HS-27A (cell line): ENCODE data around the gene FGF4.

Source experiments
- DNase-seq: peaks from one replicate; pipeline ENCODE4 v3.0.0-alpha.2; 2012; ENCODE audit warnings: low read depth, missing footprints

Gene FGF4

DNA sequence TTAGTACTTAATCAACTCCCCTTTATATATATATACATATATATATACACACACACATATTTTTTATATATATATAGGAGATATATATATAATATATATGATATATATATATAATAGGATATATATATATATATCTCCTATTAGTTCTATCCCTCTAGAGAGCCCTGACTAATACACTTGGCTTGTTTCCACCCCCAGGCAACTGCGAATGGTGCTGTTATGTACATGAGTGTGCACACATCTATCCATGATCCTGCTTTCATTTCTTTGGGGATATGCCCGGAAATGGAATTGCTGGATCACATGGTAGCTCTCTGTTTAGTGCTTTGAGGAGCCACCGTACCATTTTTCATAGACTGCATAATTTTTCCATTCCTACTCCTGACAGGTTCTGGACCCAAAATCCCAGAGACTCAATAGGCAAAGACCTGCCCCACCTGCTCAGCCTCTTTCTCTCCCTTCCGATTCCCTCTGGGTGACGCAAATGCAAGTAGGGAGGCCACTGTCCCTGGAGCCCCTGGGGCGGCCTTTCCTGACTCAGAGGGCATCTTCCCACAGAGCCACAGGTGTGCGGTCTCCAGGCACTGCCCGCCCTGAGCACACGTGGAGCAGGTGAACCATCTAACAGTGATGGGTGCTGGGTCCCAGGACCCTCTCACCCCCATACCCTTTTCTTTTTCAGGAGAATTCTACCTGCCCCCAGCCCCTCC lies 32.1 kb upstream of the FGF4 start:
- DNase-seq: no peak

DNA sequence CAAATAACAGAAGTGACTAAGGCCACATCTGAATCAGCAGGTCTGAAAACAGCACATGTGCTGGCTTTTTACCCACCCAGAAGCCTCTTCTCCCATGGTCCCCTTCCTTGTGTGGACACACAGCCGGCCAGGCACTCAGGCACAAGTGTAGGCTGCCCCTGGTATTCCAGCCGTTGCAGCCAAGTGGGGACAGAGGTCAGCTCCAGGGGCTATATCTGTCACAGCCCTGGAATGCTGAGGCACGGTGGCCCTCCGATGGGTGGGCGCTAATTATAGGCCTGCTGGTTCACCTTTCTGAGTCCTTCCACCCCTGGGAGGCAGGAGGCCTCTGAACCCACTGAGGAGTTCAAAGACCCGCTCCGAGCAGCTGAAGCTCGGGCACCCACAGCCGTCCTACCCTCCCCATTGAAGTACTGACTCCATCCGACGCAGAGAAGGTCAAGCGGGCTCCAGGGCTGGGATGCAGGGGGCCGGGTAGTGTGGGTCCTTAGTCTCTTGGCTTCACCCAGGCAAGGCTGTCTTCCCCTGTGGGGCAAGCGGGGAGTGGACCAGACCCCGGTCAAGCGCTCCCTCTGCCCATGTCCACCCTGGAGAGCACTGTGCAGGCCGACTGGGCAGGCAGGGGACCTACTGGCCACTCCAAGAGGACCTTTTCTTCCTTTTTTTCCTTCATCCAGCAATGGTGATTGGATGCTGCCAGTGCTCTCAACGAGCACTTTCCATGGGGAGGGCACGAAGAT lies 29.8 kb upstream of the FGF4 start:
- no peak for DNase-seq

DNA sequence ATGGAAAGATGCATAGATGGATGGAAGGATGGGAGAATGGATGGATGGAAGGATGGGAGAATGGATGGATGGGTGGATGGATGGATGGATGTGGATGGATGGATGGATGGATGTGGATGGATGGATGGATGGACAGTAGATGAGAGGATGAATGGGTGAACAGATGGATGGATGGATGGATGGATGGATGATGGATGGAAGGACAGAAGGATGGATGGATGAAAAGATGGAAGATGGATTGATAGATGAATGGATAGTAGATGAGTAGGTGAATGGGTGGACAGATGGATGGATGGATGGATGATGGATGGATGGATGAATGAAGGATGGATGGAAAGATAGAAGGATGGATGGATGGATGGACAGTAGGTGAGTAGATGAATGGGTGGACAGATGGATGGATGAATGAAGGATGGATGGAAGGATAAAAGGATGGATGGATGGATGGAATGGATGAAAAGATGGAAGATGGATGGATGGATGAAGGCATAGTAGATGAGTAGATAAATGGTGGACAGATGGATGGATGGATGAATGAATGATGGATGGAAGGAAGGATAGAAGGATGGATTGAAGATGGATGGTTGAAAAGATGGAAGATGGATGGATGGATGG lies 28.6 kb upstream of the FGF4 start:
- DNase-seq: no peak

DNA sequence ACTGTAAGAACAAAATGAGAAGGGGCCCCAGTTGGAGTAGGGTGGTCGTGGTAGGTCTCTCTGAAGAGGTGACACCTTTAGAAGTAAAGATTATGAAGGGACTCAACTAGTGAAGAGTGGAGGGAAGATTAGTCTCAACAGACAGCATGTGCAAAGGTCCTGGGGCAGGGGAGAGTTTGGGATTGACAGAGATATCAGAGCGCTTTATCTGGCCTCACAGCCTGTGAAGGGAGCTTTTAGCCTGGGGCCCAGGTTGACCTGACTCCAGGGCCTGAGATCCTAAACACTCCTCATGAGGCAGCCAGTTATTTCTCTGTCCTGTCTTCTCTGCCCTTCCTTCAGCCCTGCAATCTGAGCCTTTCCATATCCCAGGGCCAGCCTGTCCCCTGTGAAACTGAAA lies 27.9 kb upstream of the FGF4 start:
- DNase-seq: no peak

DNA sequence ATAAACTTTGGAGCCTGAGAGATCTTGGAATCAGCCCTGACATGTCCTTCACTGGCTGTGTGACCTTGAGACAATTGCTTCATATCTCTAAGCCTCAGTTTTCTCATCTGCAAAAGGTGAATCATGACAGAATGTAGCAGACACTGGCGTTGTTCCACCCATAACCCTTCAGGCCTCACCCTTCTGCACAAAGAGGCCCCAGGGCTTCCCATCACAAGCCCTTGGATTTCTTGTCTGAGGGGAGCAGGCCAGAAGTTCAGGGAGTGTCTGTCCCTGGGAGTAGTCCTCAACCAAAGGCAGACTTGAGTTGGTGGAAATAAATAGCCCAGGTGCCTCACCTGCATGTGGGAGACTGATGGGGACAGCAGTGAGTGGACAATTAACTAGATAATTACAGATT lies 27.4 kb upstream of the FGF4 start:
- DNase-seq: no peak

DNA sequence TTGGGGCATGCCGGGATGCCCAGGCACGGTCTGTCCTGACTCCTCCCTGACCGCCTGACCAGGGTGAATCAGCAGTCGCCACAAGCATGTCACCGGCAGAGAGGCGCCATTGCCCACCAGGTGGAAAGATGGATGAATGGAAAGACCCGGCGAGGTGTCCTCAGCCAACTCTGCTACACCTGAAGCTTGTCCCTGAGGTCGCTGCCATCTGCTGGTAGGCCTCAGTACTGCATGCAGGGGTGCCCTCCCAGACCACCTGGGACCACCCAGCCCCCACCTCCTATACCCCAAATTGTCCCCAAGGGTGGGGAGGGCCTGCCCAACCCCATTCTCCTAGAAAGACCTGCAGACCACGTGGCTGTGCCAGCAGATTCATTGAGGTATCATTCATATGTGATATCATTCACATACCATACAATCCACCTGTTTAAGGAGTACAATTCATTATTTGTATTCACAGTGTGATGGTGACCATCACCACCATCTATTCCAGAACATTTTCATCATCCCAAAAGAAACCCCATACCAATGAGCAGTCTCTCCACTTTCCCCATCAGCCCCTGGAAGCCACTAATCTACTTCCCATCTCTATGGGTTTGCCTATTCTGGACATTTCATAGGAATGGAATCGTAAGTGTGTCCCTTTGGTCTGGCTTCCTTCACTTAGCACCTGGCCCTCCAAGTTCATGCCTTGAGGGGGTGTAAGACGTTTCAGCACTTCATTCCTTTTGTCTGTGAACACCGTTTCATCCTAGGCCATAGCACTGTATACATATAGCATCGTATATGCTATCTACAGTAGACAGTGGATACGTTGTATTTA lies 26.6 kb upstream of the FGF4 start:
- no peak for DNase-seq

DNA sequence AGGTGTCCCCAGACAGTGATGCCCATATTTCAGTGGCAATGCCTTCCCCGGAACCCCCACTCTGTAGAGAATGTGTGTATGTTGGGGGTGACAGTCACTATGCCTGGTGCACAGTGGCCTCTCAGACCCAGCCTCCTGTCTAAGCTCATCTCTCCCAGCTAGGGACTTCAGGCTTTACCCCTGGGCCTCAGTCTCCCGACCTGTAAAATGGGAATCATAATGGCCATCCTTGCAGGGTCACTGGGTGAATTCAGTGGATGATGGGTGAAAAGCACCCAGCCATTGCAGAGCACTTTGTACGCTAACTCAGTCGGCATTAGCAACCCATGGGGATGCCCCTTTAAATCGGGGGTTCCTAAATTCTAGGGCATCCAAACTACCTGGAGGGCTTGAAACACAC lies 25.1 kb upstream of the FGF4 start:
- DNase-seq: no peak

DNA sequence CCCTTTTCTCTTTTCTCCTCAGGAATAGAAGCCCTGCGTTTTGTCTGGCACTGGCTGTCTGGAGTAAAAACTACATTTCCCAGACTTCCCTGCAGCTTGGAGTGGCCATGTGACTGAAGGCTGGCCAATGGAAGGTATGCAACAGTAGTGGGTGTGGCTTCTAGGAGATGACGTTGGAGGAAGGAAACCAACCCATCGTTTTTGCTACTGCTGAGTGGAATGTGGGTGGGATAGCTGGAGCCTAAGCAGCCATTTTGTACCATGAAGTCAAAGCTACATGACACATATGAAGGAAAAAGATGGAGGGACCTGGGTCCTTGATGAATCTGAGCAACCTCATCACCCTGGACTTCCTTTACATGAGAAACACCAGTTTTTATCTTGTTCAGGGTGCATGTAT lies 24.4 kb upstream of the FGF4 start:
- DNase-seq: no peak

DNA sequence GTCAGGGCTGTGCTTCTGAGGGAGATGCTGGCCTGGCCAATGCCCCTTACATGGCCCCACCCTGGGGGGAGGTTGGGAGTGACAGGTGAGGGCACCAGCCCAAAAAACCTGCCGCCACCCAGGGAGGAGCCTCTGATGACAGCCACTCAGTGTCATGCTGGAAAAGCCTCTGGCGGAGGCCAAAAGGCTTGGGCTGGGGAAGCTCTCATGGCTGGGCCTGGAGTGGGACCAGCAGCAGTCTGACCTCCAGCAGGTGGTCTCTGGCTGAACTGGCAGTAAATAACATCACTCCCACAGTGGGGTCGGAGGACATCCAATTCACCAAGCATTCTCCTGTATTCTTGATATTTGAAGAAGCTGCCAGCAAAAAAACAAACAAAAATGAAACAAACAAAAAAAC lies 24.0 kb upstream of the FGF4 start:
- DNase-seq: no peak

DNA sequence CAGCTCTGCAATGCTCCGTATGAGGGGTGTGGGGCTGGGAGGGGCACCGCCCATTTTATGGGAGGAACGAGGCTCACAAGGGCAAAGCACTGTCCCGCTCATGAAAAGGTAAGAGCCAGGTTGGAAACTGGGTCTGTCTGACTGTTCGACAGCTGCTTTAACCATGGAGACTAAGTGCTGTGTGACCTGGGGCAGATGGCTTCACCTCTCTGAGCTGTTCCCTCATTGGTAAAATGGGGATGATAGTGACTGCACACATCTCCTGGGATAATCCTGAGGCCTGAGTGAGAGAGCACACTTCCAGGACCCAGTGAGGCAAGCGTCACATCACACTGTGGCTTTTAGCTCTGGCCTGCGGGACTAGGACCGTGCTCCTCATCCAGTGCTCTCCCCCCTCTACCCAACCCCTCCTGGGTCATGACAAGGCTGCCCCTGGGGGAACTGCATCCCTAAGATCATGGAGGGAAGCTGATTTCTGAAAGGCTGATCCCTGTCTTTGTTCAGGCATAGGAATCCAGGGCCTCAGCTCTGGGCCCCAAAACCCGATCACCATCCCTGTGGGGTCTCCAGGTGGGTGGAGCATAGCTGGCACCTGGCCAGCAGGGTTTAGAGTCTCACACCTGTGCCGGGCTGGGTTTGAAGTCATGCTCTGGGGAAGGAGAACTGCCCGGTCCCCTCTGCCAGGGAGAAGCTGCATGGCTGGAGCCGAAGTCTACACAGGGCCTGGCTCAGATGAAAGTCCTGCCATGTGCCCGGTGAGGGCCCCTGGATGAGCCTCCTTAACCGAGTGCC lies 22.8 kb upstream of the FGF4 start:
- no peak for DNase-seq

DNA sequence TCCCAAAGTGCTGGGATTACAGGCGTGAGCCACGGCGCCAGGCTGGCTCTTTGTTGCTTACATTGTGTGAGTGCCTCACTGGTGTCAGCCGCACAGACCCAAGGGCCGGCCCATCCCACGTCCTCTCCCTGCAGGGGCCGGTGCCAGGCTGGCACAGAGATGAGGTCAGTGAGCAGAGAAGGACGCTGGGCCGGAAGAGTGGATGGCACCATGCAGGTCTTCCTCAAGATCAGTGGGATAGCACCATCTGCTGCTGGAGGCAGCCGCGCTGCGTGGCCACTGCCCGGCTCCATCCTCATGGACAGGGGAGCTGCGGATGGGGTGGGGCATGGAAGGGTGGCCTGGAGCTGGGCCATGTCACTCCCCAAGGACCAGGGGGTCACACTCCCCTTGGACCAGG lies 22.0 kb upstream of the FGF4 start:
- DNase-seq: no peak

DNA sequence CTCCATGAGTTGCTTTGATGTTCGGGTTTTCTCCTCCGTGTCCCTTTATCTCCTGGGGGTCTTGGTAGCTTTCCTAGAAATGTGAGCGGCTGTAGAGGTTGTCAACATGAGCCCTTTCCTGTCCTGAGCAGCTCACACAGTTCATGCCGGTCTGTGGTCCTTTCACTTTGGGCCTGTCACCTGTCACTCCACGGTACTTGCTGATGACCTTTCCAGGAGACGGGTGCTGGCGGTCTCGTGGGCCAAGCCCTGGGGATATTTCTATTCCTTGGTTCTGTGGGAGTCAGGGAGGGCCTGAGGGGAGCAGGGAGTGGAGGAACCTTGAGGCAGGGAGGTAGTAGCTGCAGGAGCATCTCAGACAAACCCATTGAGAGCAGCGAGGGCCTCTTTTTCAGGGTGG lies 20.9 kb upstream of the FGF4 start:
- no peak for DNase-seq

DNA sequence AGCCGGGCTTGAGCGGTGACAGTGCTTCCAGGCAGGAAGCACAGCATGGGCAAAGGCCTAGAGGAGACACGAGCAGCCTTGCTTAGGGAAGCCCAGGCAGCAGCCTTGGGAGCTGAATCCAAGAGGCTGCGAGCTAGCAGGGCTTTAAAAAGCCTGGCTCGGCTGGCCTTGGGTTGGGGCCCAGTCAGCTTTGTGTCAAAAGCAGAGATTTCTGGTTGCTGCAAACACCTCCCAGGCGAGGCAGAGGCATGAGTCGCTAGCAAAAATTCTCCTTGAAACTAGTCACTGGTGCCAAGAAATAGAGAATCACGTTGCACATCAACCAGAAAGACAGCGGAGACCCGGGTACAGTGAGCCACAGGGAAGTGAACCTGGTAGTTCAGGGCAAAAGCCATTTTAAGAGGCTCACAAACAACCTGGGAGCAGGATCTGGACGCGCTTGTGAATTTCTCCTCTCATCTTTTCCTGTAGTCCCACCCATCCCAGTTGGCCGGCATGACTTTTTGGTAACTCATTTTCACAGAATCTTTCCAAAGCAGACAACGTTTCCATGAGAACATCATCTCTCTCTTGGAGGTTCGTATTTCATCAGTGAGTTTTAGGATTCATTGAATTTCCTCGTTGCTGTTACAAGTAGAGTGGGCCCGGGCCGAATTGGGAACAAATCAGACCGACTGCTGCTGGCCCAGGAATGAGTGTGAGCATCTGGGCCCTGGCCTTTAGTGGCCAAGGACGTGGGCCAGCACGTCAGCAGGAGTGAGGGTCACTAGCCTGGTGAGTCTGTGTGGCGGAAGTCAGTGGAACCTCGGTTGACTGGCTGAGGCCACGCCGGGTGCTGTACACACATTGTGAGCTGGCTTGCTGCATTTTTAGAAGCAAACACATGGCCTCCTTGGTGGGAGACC lies 16.4 kb upstream of the FGF4 start:
- DNase-seq: no peak

DNA sequence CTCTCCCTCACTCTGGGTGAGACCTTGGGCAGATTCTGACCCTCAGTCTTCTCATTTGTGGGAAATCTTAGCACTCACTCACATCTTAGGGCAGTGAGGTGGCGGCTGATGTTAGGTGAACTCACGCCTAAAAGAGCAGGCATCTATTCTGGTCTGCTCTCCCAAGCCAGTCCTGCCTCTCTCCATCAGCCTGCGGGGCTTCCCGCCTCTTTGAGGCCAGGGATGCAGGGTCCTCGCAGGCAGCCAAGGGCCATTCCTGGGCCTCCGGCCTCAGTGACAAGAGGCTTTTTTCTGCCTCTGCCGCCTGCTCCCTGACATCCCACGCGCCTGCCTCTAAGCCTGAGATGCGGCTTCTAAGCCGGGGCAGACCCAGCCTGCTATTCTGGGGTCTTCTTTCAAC lies 13.8 kb upstream of the FGF4 start:
- DNase-seq: no peak

DNA sequence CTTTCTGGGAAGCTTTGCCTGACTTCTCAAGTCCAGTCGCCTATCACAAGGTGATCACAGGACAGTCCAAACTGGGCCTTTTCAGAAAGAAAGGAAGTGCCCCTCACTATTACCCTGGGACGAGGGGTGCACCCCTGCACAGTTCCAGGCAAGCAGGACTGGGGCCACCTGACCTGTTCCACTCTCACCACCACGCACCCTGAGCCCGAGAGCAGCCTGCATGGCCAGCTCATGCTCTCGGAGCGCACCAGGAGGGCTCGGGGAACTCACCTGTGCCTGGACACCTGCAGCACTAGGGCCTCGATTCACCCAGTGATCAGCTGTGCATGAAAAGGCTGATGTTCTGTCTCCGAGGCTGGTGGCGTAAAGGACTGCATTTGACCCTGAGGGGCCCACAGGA lies 12.8 kb upstream of the FGF4 start:
- no peak for DNase-seq

DNA sequence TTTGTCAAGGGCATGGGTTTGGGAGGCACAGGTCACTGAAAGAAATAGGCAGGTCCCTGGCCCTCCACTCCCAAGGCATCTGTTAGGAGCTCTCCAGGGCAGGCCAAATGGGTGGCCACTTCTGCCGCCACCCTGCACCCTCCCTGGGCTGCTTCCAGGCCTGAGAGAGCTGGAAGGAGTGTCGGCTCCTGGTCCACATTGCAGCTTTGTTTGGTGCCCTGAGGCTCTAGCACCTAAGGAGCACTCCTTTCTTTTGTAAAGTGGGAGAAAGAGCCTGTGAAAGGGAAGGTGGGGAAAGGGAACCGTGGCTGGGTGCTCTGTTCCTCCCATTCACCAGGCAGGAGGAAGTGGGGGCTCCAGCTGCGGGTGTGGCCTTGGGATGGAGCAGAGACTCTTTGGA lies 12.3 kb upstream of the FGF4 start:
- DNase-seq: no peak

DNA sequence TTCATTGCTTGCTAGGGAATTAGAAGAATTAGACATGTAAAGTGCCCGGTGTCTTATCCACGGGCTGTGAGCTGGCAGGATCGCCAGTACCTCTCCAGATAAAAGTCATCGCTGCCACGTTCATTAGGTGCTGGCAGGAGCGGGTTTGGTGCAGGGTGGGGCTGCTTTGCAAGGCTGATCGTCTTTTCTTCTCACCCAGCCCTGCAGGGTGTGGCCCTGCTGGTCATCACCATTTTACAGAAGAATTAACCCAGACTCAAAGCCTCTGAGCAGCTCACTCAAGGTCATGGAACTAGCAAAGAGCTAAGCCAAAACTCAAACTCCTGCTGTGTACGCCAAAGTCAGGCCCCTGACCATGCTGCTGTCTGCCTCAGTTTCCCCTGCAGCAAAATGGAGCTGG lies 6.1 kb upstream of the FGF4 start:
- DNase-seq: no peak

DNA sequence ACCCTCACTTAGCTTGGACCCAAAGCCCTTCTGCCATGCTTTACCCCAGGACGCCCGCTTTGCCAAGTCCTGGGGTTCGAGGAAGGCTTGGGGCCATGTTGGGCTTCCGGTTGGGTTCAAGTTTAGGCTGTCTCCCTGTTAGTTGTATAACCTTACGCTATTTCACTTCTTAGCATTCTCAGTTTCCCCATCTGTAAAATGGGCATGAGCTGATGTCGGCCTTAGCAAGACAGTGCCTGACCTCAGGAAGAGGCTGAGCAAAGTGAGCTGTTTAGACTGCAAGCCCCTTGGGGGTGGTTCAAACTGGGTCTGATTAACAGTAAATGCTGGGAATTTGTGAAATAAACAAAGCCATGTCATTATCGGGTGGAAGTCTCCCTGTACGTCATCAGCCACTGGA lies 3.2 kb upstream of the FGF4 start:
- DNase-seq: no peak

DNA sequence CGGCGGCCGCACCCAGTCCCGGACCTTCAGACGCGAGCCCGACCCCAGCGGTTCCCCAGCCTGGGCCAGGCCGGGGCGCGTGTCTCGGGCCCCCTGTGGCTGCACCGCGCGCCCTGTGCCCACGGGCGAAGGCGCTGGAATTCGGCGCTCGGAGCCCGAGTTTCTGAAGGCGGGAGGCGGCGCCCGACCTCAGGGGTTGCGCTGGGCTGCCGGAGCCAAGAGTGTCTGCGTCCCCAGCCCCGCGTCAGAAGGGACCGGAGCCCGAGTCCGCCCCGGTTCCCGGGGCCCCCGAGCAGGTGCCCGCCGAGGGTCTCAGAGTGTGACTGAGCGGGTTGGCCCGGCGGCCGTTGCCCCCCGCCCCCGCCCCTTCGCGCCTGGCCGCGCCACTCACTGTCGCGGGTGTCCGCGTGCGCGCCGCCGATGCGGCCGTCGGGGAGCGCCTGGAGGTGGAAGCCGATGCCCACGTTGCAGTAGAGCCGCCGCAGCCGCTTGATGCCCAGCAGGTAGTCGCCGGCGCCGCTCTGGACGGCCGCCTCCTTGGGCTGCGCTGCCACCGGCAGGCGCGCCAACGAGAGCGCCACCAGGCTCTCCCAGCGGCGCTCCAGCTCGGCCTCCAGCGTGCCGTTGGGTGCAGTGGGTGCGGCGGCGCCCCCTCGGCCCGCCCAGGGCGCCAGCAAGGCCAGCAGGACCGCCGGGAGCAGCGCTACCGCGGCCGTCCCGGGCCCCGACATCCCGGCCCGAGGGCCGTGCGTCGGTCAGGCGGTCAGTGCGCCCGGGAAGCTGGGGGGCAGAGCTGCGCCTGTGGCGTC lies 583 bp downstream of the FGF4 start:
- DNase-seq: no peak
